Posterior vena cava (tissue), 2 donors: ENCODE data around the gene MITF. TPM values are rescaled to one million over a fixed set of nuclear protein-coding genes. Genes with fewer than 3 reads are reported as not detected.

Experiments used
- DNase-seq: peaks from one replicate; pipeline ENCODE4 v3.0.0-alpha.2; 2020; ENCODE audit warnings: low spot score
- intact Hi-C, 2 donors: fragments of 100-400 bp; cut with DNase I; formaldehyde crosslinking; loops; one replicate each; pipeline versions ENCODE4 v1.14.1 to v1.14.2; 2022 to 2023
- total RNA-seq, 2 donors: library from RNA; stranded (reverse); fragmentation: NEBNext Ultra II Directional; extraction: Animal tissue kit (Norgen Biotek cat#: 25700); gene quantifications; one replicate each; pipeline ENCODE4 v1.2.1, GENCODE V29; 2021
- donor health status: DM: yes; HTN: yes; CAD: no.
- donor health status: DM: yes; HTN: yes; CAD: no.

MITF gene
- total RNA-seq, 2 donors from 2014 or later = 25.9 to 61.4 TPM

GRCh38 chr3:69853027-69853426 lies 113.8 kb downstream of the MITF start:
- intact Hi-C loops = no loop called here
- DNase-seq = no peak

DNA sequence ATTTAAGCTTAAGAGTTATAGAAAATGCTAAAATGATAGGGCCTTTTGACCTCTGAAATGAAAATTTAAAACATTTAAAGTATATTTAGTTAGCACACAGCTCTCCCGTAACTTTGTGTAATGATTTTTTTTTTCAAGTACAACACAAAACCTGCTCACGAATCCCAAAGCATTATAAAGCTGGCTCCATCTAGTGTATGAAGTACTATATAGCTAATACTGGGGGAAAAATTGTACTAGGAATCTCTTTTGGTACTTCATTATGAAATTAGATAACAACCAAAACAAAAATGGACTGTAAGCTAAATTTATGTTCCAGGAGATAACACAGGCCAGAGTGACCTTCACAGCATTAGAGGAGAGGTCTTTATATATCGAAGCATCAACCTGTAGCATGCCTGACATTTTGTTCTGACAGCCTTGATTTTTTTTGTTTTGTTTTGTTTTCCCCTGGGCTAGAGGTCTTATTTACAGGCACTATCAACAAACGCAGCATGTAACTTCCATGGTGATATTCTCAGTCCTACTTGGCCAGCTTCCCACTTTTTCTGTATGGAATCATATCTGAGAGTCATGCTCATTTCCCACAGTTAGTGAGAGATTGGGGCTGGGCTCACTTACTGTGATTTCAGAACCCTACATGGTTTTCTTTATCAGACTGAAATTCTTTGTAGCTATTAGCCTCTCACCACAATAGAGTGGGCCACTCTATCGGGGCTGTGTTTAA lies 116.3 kb downstream of the MITF start:
- DNase-seq = no peak
- intact Hi-C loops = no loop called here

DNA sequence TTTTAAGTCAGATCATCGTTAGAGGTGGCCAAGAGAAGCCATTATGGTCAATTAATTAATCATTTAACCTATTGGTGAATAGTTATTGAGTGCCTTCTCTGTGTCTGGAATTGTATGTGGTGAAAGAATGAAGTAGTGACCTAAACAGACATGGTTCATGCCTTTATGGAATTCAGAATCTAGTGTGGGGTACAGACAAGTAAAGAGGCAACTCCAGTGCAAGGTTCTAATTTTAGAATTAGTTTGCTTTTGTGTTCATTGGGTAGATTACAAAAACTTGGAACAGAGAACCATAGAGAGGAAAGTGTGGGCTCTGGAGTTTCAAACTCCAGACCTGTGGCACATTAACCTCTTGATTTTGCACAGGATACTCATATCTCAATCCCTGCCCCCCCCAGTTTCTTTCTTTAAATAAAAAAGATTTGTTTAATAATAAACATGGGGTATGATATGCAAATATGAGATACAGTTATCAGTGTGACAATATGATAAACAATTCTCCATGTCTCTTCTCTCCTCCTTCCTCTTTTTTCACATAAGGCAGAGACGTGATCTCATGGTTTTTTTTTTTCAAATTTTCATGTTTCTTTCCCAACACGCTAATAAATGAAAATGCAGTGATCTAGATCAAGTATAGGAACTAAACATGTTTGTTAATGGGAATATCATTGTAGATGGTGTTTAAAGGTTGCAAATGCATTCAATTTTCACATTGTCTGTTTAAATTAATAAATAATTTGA lies 117.9 kb downstream of the MITF start:
- intact Hi-C loops = no loop called here
- DNase-seq = no peak

- intact Hi-C loops = no loop called here
- no peak for DNase-seq
These were observed 122.3 kb downstream of the MITF start for GRCh38 chr3:69861556-69861955.

GRCh38 chr3:69864141-69864540 lies 124.9 kb downstream of the MITF start:
- intact Hi-C loops = no loop called here
- DNase-seq = no peak

GRCh38 chr3:69864766-69865165 lies 125.5 kb downstream of the MITF start:
- intact Hi-C loops = no loop called here
- no peak for DNase-seq

GRCh38 chr3:69865925-69866679 lies 126.8 kb downstream of the MITF start:
- intact Hi-C loops = no loop called here
- no peak for DNase-seq

- intact Hi-C loops = no loop called here
- no peak for DNase-seq
These were observed 127.9 kb downstream of the MITF start for GRCh38 chr3:69866988-69867720.

GRCh38 chr3:69867941-69868505 lies 128.8 kb downstream of the MITF start:
- intact Hi-C loops = no loop called here
- no peak for DNase-seq

DNA sequence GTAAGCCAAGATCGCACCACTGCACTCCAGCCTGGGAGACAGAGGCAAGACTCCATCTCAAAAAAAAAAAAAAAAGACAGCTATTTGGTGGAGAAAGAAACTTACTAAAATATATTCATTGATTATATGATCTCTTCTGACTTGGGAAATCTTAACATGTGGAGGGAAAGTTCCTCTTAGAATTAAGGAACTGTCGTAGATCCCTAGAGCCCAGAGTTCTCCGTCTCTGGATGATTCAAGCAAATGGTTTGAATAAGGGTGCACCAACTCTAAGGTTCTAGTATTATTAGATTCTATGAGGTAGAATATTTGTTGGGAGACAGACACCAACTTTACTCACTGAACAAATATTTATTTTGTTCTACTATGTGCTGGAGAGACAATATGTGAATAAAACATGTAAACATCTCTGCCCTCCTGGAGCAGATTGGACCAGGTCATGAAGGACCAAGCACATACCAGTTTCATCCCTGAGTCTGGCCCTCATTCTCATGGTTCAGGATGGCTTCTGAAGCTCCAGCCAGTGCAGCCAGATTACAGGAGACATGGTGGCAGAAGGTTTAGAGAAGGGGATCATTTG lies 129.7 kb downstream of the MITF start:
- intact Hi-C loops = no loop called here
- no peak for DNase-seq

GRCh38 chr3:69869643-69870042 lies 130.4 kb downstream of the MITF start:
- intact Hi-C loops = no loop called here
- DNase-seq = no peak

DNA sequence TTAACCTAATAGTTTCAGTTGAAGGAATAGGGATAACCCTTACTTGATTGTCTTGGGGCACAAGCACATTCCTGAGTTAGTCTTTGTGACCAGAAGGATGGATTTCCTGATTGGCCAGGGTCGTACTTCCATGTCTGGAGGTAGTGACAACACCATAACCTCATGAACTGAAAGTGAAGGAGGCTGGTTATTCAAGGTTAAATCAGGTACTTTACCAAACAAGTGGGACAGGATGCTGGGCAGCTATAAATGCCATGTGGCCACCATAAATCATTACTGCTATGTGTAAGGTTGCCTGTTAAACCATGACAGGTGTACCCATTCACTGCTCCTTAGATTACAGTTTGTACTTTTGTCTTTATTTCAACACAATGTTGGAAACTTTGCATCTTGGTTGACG lies 132.0 kb downstream of the MITF start:
- no peak for DNase-seq
- intact Hi-C loops = no loop called here

DNA sequence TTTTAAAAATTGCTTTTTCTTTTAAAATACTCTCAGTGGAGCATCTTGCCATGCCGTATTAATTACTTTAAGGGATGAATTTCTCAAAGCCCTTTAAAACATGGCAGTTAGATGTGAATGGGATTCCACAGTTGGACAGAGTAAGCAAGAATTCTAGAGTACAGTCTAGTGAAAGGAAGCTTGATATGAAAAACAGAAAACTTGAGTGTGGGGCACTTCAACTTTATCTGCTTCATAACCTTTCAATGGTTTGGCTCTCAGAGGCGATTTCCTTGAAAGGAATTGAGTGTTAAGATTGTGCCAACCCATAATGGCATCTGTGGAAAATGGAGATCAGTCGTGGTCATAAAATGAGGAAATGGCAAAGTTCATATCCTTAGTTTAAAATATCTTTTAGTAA lies 132.6 kb downstream of the MITF start:
- intact Hi-C loops = no loop called here
- no peak for DNase-seq

- intact Hi-C loops = loop anchor here in 1 of 2 donors (1.0 kb wide), 1 partner anchor 21 kb away; no protein-coding TSS in a partner anchor
- DNase-seq = no peak
These were observed 133.6 kb downstream of the MITF start for GRCh38 chr3:69872783-69873378.

DNA sequence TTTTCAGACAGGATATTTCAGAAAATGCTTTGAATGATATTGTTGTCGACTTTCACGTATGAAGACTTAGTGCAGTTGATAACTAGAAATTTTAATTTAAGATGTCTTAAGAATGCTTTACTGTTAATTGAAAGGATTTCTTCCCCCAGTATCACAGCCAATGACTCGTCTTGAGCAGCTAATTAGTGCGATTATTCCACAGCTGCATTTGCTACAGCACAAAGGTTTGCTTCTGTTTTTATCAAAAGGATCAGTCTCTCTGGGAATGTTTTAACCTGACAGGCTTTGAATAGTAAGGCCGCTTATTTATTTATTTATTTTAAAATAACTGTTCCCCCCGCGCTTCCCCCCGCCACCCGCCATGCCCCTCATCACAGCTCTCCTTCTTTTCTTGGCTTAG lies 136.8 kb downstream of the MITF start:
- no peak for DNase-seq
- intact Hi-C loops = no loop called here

GRCh38 chr3:69878254-69878653 lies 139.0 kb downstream of the MITF start:
- DNase-seq = no peak
- intact Hi-C loops = no loop called here

DNA sequence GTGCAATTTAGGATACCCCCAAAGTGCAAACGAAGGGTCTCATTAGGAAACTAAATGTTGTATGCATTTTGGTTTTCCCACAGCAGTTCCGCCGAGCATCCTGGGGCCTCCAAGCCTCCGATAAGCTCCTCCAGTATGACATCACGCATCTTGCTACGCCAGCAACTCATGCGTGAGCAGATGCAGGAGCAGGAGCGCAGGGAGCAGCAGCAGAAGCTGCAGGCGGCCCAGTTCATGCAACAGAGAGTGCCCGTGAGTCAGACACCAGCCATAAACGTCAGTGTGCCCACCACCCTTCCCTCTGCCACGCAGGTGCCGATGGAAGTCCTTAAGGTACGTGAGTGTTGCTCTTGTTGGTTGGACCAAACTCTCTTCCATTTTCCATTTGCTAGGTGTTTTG lies 139.8 kb downstream of the MITF start:
- DNase-seq = peak; percentile 36
- intact Hi-C loops = no loop called here

DNA sequence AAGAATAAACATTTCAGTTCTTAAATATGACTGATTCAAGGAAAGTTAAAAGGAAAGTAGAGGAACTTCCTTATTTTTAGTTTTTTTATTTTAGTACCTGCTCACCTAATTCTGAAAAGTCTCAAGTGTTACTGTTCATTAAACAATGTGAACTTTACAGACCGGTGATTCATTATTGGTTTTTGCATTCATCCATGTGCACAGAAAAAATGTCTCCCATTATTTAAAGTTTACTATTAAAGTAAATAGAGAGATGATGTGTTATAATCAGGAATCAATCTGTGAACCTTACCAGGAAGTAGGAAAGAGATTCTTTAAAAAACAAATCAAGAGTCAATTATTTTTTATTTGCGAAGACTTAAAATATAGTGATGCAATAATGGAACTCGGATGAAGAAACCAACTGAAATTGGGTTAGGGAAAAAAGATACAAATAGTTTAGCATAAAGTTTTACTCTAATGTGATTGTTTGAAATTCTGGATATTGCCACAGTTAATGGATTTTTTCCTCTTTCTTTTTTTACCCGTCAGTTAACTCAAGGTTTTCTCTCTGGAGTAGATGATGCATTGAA lies 140.9 kb downstream of the MITF start:
- intact Hi-C loops = no loop called here
- no peak for DNase-seq
